Lung (tissue), 12 donors: ENCODE data around the gene TRMT5. TPM values are rescaled to one million over a fixed set of nuclear protein-coding genes. Genes with fewer than 3 reads are reported as not detected.

Source experiments
- ATAC-seq: fragments of 200-7000 bp; cut with Tn5 transposase; one replicate; pipeline ENCODE4 v1.9.1; 2020; ENCODE audit warnings: moderate number of reproducible peaks; ENCODE audit not compliant: insufficient read depth, low FRiP score
- DNase-seq, 3 donors: peaks; one replicate each; pipeline ENCODE4 v3.0.0-alpha.2; 2013 to 2017
- H3K27ac ChIP-seq, 2 donors: one replicate each; pipeline ENCODE4 v1.5.1; 2013; ENCODE audit warnings: mild to moderate bottlenecking in 2 of 2, moderate library complexity in 2 of 2, control low read depth in 1 of 2, inconsistent platforms in 1 of 2, low read depth in 1 of 2, low read length in 1 of 2
- H3K27me3 ChIP-seq, 3 donors: one replicate each; pipeline ENCODE4 v1.5.1; 2013; ENCODE audit warnings: low read length in 2 of 3; ENCODE audit not compliant: control insufficient read depth in 3 of 3, insufficient read depth in 3 of 3
- H3K36me3 ChIP-seq, 4 donors: one replicate each; pipeline ENCODE4 v1.5.1; 2013; ENCODE audit warnings: low read length in 4 of 4, mild to moderate bottlenecking in 1 of 4, moderate library complexity in 1 of 4; ENCODE audit not compliant: control insufficient read depth in 4 of 4, insufficient read depth in 4 of 4
- H3K4me1 ChIP-seq, 5 donors: one replicate each; pipeline ENCODE4 v1.5.1; 2013; ENCODE audit warnings: low read length in 5 of 5, mild to moderate bottlenecking in 2 of 5, moderate library complexity in 1 of 5; ENCODE audit not compliant: control insufficient read depth in 5 of 5, insufficient read depth in 5 of 5
- H3K4me3 ChIP-seq: one replicate; pipeline ENCODE4 v1.5.1; 2013; ENCODE audit warnings: mild to moderate bottlenecking, control low read depth, moderate library complexity
- H3K9ac ChIP-seq, 2 donors: one replicate each; pipeline ENCODE4 v1.5.1; 2013; ENCODE audit warnings: low read length in 2 of 2, control low read depth in 1 of 2; ENCODE audit not compliant: insufficient read depth in 1 of 2
- H3K9me3 ChIP-seq, 4 donors: one replicate each; pipeline ENCODE4 v1.5.1; 2013; ENCODE audit warnings: low read length in 3 of 4, mild to moderate bottlenecking in 1 of 4, moderate library complexity in 1 of 4; ENCODE audit not compliant: control insufficient read depth in 4 of 4, insufficient read depth in 3 of 4
- CTCF ChIP-seq: IDR thresholded peaks from 2 replicates; pipeline ENCODE4 v1.5.1; 2012; ENCODE audit warnings: mild to moderate bottlenecking; ENCODE audit errors: control extremely low read depth, extremely low read depth
- WGBS, 2 donors: extraction: QIAGEN DNeasy Blood & Tissue Kit; methylation state at CpG; one replicate each; pipeline ENCODE4 v1.1.7; 2013; 5-methylcytosine and 5-hydroxymethylcytosine counted together
- polyA plus RNA-seq, 2 donors: library from polyadenylated mRNA; stranded (reverse); fragments of 200-250 nt; gene quantifications; one replicate each; pipeline ENCODE4 v1.2.1, GENCODE V29; 2013
- total RNA-seq, 2 donors: library from RNA; depleted of rRNA in 1 of 2; stranded (reverse); fragments of >200 nt in 1 of 2; gene quantifications; one replicate each; pipeline ENCODE4 v1.2.1, GENCODE V29; 2014 to 2021
- donor health status: control.
- donor health status: control.
- donor health status: Bipolar disorder and iron deficiency.
- donor health status: healthy.
- donor health status: DM: yes; HTN: yes; CAD: no.

Gene TRMT5
- total and polyA plus RNA-seq, 4 donors, result 3.4 to 14.7 (median 7.9) TPM

- Histone ChIP-seq H3K27me3 (no peaks in the 10 kb centered on the region), H3K36me3 (peaks cover 0 to 3% (median 0%) of the 10 kb centered on the region in 4 donors), H3K4me3 (no peak overlapping the region), H3K27ac (no peak overlapping the region), H3K4me1 (peaks cover 0 to 14% (median 3%) of the 10 kb centered on the region in 5 donors), H3K9ac (no peak overlapping the region), H3K9me3 (no peaks in the 10 kb centered on the region)
- no peak for TF ChIP-seq CTCF
- DNase-seq, result no peak
- 81 to 88% methylated on average over 2 of the region's 2 CpGs for WGBS, 2 donors
- ATAC-seq, result no peak
Observed at GRCh38 chr14:60970146-60970545, 10.7 kb downstream of the TRMT5 start.

- no peak overlapping the region for H3K27ac ChIP-seq
- no peak for TF ChIP-seq CTCF
- peaks cover 0 to 16% (median 4%) of the 10 kb centered on the region in 5 donors for H3K4me1 ChIP-seq
Observed at GRCh38 chr14:60968671-60969070, 12.2 kb downstream of the TRMT5 start.

GRCh38 chr14:60968099-60968498 is 12.8 kb downstream of the TRMT5 start:
- Histone ChIP-seq H3K27me3 (no peaks in the 10 kb centered on the region), H3K9ac (no peak overlapping the region), H3K4me1 (peaks cover 0 to 16% (median 4%) of the 10 kb centered on the region in 5 donors), H3K4me3 (no peak overlapping the region), H3K27ac (no peak overlapping the region), H3K9me3 (no peaks in the 10 kb centered on the region), H3K36me3 (no peaks in the 10 kb centered on the region)
- 91 to 92% methylated on average over 1 of the region's 1 CpG for WGBS, 2 donors
- ATAC-seq (no peak), DNase-seq (no peak)
- no peak for TF ChIP-seq CTCF

More at GRCh38 chr14:60968671-60969070, 12.2 kb downstream of the TRMT5 start:
- no peak overlapping the region for H3K9ac ChIP-seq
- peaks cover 0 to 3% (median 0%) of the 10 kb centered on the region in 4 donors for H3K36me3 ChIP-seq
- H3K27me3 ChIP-seq, result no peaks in the 10 kb centered on the region
- no peak overlapping the region for H3K4me3 ChIP-seq
- H3K9me3 ChIP-seq, result no peaks in the 10 kb centered on the region
- DNase-seq, result no peak
- no peak for ATAC-seq

GRCh38 chr14:60965402-60965801 is 15.5 kb downstream of the TRMT5 start:
- no peak for TF ChIP-seq CTCF
- ATAC-seq (no peak), DNase-seq (peak in 2 of 3 donors; percentile 47 to 58)

More at GRCh38 chr14:60965402-60965801, 15.5 kb downstream of the TRMT5 start:
- Histone ChIP-seq H3K27me3 (no peaks in the 10 kb centered on the region), H3K27ac (no peak overlapping the region), H3K4me3 (no peak overlapping the region), H3K4me1 (peaks cover 0 to 12% (median 4%) of the 10 kb centered on the region in 5 donors), H3K36me3 (no peaks in the 10 kb centered on the region), H3K9me3 (no peaks in the 10 kb centered on the region), H3K9ac (no peak overlapping the region)
